MM.1S (cell line): ENCODE measurements around the gene FYTTD1.

ENCODE experiments used
- EZH2 ChIP-seq: fragments of 300-600 bp; sonication (generic); optimal IDR thresholded peaks from 2 replicates; pipeline ENCODE3; 2017; ENCODE audit warnings: low read depth, mild to moderate bottlenecking, antibody characterized with exemption, low read length, mixed read lengths
- EZH2phosphoT487 ChIP-seq: fragments of 300-600 bp; sonication (generic); IDR thresholded peaks from 2 replicates; pipeline ENCODE4 v1.6.1; 2018; ENCODE audit warnings: antibody characterized with exemption, low read length

- TF ChIP-seq EZH2 = no peak
- no peak for TF ChIP-seq EZH2phosphoT487
These were observed 42.4 kb downstream of the FYTTD1 start for GRCh38 chr3:197791892-197792647.
